IMR-90 (cell line): Measurements from ENCODE around the gene NACC2. TPM values are rescaled to one million over a fixed set of nuclear protein-coding genes. Genes with fewer than 3 reads are reported as not detected.

Experiments
- ATAC-seq: fragments of 200-7000 bp; cut with Tn5 transposase; 2 replicates; pipeline ENCODE4 v1.9.1; 2020; ENCODE audit warnings: low read depth, mild to moderate bottlenecking, moderate library complexity
- BruUV-seq: library from RNA; stranded (reverse); fragments of 400-500 nt; replicated peaks from 2 replicates; lab custom pipeline; 2021; lab: Mats Ljungman, UMichigan
- CTCF ChIA-PET: fragments of 300-600 bp; formaldehyde crosslinking; extraction: SDS; loops from one replicate; lab custom pipeline; 2021; ENCODE audit warnings: antibody characterized with exemption; lab: Yijun Ruan, JAX
- POLR2A ChIA-PET: fragments of 300-600 bp; sonication (Branson Sonifier 250); formaldehyde crosslinking; loops from one replicate; lab custom pipeline; 2022; ENCODE audit warnings: antibody characterized with exemption; ENCODE audit not compliant: unreplicated experiment; lab: Charles Lee
- DNase-seq: peaks from one replicate; pipeline ENCODE4 v3.0.0; 2013
- H2AFZ ChIP-seq: replicated peaks from 2 replicates; pipeline ENCODE3; 2013; ENCODE audit warnings: low read length, mild to moderate bottlenecking; ENCODE audit not compliant: poor library complexity
- H2AK5ac ChIP-seq: 2 replicates; pipeline ENCODE4 v1.6.1; 2013; ENCODE audit warnings: low read depth, low read length, inconsistent platforms
- H2AK9ac ChIP-seq: replicated peaks from 2 replicates; pipeline ENCODE3; 2013; ENCODE audit warnings: mild to moderate bottlenecking, low read depth, low read length, moderate library complexity; ENCODE audit not compliant: poor library complexity
- H2BK120ac ChIP-seq: 2 replicates; pipeline ENCODE4 v1.6.1; 2013; ENCODE audit warnings: low read depth, low read length, inconsistent platforms
- H2BK15ac ChIP-seq: 3 replicates; pipeline ENCODE4 v1.6.1; 2013; ENCODE audit warnings: low read depth, low read length, inconsistent platforms
- H2BK20ac ChIP-seq: 2 replicates; pipeline ENCODE4 v1.6.1; 2013; ENCODE audit warnings: low read depth, mild to moderate bottlenecking, inconsistent platforms, low read length, moderate library complexity
- H2BK5ac ChIP-seq: 2 replicates; pipeline ENCODE4 v1.6.1; 2013; ENCODE audit warnings: mild to moderate bottlenecking, low read depth, low read length, inconsistent platforms; ENCODE audit not compliant: poor library complexity, severe bottlenecking
- H3K14ac ChIP-seq: replicated peaks from 2 replicates; pipeline ENCODE4 v1.6.1; 2013; ENCODE audit warnings: low read depth, low read length, inconsistent platforms
- H3K18ac ChIP-seq: 2 replicates; pipeline ENCODE4 v1.6.1; 2013; ENCODE audit warnings: low read depth, low read length, control low read depth
- H3K23ac ChIP-seq: 2 replicates; pipeline ENCODE4 v1.6.1; 2013; ENCODE audit warnings: low read depth, low read length, inconsistent platforms
- H3K27ac ChIP-seq: 2 replicates; pipeline ENCODE4 v1.5.1; 2013; ENCODE audit warnings: mild to moderate bottlenecking, control low read depth, low read length; ENCODE audit not compliant: insufficient read depth
- H3K27me3 ChIP-seq: 2 replicates; pipeline ENCODE4 v1.6.1; 2013; ENCODE audit warnings: low read length; ENCODE audit not compliant: control insufficient read depth, insufficient read depth
- H3K36me3 ChIP-seq: 2 replicates; pipeline ENCODE4 v1.6.1; 2013; ENCODE audit warnings: low read length, mixed read lengths; ENCODE audit not compliant: control insufficient read depth, insufficient read depth
- H3K4ac ChIP-seq: 2 replicates; pipeline ENCODE4 v1.6.1; 2013; ENCODE audit warnings: low read depth, low read length, inconsistent platforms
- H3K4me1 ChIP-seq: 2 replicates; pipeline ENCODE4 v1.6.1; 2013; ENCODE audit warnings: low read length, mixed read lengths; ENCODE audit not compliant: control insufficient read depth, insufficient read depth
- H3K4me2 ChIP-seq: 2 replicates; pipeline ENCODE4 v1.6.1; 2013; ENCODE audit warnings: low read depth, mild to moderate bottlenecking, control low read depth, low read length, moderate library complexity
- H3K4me3 ChIP-seq: 2 replicates; pipeline ENCODE4 v1.5.1; 2013; ENCODE audit warnings: low read depth, mild to moderate bottlenecking, control low read depth, low read length, moderate library complexity; ENCODE audit not compliant: insufficient read depth
- H3K56ac ChIP-seq: 2 replicates; pipeline ENCODE4 v1.6.1; 2013; ENCODE audit warnings: low read length, inconsistent platforms; ENCODE audit not compliant: insufficient read depth; ENCODE audit errors: extremely low read depth
- H3K79me1 ChIP-seq, 2 experiments: 2 replicates each; pipeline ENCODE4 v1.6.1; 2013; ENCODE audit warnings: low read length in 2 of 2, inconsistent platforms in 1 of 2, low read depth in 1 of 2
- H3K9ac ChIP-seq: 2 replicates; pipeline ENCODE4 v1.6.1; 2013; ENCODE audit warnings: low read depth, low read length, control low read depth
- H3K9me1 ChIP-seq: 2 replicates; pipeline ENCODE4 v1.6.1; 2013; ENCODE audit warnings: low read length, inconsistent platforms; ENCODE audit not compliant: insufficient read depth
- H3K9me3 ChIP-seq: 2 replicates; pipeline ENCODE4 v1.6.1; 2013; ENCODE audit warnings: low read length; ENCODE audit not compliant: control insufficient read depth, insufficient read depth
- H4K20me1 ChIP-seq: 2 replicates; pipeline ENCODE4 v1.6.1; 2013; ENCODE audit warnings: low read length, inconsistent platforms; ENCODE audit not compliant: insufficient read depth
- H4K5ac ChIP-seq: 2 replicates; pipeline ENCODE4 v1.6.1; 2013; ENCODE audit warnings: mild to moderate bottlenecking, low read depth, low read length, control low read depth
- H4K8ac ChIP-seq, 2 experiments: 2 replicates each; pipeline ENCODE4 v1.6.1; 2013; ENCODE audit warnings: low read depth in 2 of 2, low read length in 2 of 2, control low read depth in 1 of 2, inconsistent platforms in 1 of 2
- H4K91ac ChIP-seq: 2 replicates; pipeline ENCODE4 v1.6.1; 2013; ENCODE audit warnings: low read depth, low read length, inconsistent platforms; ENCODE audit not compliant: insufficient read depth
- BHLHE40 ChIP-seq: fragments of 150-350 bp; IDR thresholded peaks from 2 replicates; pipeline ENCODE4 v1.6.1; 2016; ENCODE audit warnings: mild to moderate bottlenecking, low read depth, low read length
- CEBPB ChIP-seq: IDR thresholded peaks from 2 replicates; pipeline ENCODE4 v1.6.1; 2012; ENCODE audit warnings: low read depth, low read length, improper control_type of control experiment
- CHD1 ChIP-seq: IDR thresholded peaks from 2 replicates; pipeline ENCODE4 v1.6.1; 2012; ENCODE audit warnings: low read depth, low read length, improper control_type of control experiment
- ELK1 ChIP-seq: fragments of 150-350 bp; IDR thresholded peaks from 2 replicates; pipeline ENCODE4 v1.6.1; 2016; ENCODE audit warnings: low read depth, mild to moderate bottlenecking, low read length, moderate library complexity, borderline replicate concordance
- FOS ChIP-seq: fragments of 150-350 bp; IDR thresholded peaks from 2 replicates; pipeline ENCODE4 v1.6.1; 2016; ENCODE audit warnings: low read depth, low read length
- MAFK ChIP-seq: IDR thresholded peaks from 2 replicates; pipeline ENCODE4 v1.6.1; 2012; ENCODE audit warnings: low read depth, low read length, improper control_type of control experiment
- MAZ ChIP-seq: IDR thresholded peaks from 2 replicates; pipeline ENCODE4 v1.6.1; 2012; ENCODE audit warnings: low read depth, mild to moderate bottlenecking, low read length, improper control_type of control experiment, moderate library complexity, borderline replicate concordance
- MXI1 ChIP-seq: IDR thresholded peaks from 2 replicates; pipeline ENCODE4 v1.6.1; 2012; ENCODE audit warnings: low read depth, mild to moderate bottlenecking, low read length, moderate library complexity, borderline replicate concordance
- NFE2L2 ChIP-seq: fragments of 150-350 bp; IDR thresholded peaks from 2 replicates; pipeline ENCODE4 v1.6.1; 2016; ENCODE audit warnings: low read depth, mild to moderate bottlenecking, low read length
- POLR2A ChIP-seq: IDR thresholded peaks from 2 replicates; pipeline ENCODE4 v1.6.1; 2012; ENCODE audit warnings: mild to moderate bottlenecking, low read depth, low read length
- RAD21 ChIP-seq: IDR thresholded peaks from 2 replicates; pipeline ENCODE4 v1.6.1; 2012; ENCODE audit warnings: low read length, improper control_type of control experiment
- RCOR1 ChIP-seq: IDR thresholded peaks from 2 replicates; pipeline ENCODE4 v1.6.1; 2012; ENCODE audit warnings: mild to moderate bottlenecking, low read length, improper control_type of control experiment; ENCODE audit not compliant: insufficient replicate concordance
- RFX5 ChIP-seq: IDR thresholded peaks from 2 replicates; pipeline ENCODE4 v1.8.0; 2012; ENCODE audit warnings: low read depth, mild to moderate bottlenecking, low read length, moderate library complexity
- SMC3 ChIP-seq: fragments of 150-350 bp; IDR thresholded peaks from 2 replicates; pipeline ENCODE4 v1.6.1; 2016; ENCODE audit warnings: low read depth, mild to moderate bottlenecking, antibody characterized with exemption, low read length, moderate library complexity
- USF2 ChIP-seq: fragments of 150-350 bp; IDR thresholded peaks from 2 replicates; pipeline ENCODE4 v1.6.1; 2017; ENCODE audit warnings: mild to moderate bottlenecking, antibody characterized with exemption, low read length, low read depth
- WGBS, 2 experiments: methylation state at CpG; one replicate each; pipeline versions ENCODE4 v1.1.5 to v1.1.7; 2013; ENCODE audit warnings: missing lambda C conversion rate in 2 of 2; ENCODE audit not compliant: insufficient read length in 1 of 2; ENCODE audit errors: extremely low coverage in 2 of 2; 5-methylcytosine and 5-hydroxymethylcytosine counted together
- dilution Hi-C: fragments of 300-500 bp; cut with HindIII; formaldehyde crosslinking; loops from one replicate; pipeline ENCODE4 v1.14.3; 2018; ENCODE audit warnings: low sequenced_read_pairs; ENCODE audit not compliant: unreplicated experiment
- in situ Hi-C: fragments of 300-500 bp; cut with MboI; formaldehyde crosslinking; loops from 3 replicates; pipeline ENCODE4 v1.14.3; 2019; ENCODE audit warnings: low sequenced_read_pairs, inconsistent platforms, mixed read lengths
- intact Hi-C: fragments of 100-400 bp; cut with micrococcal nuclease; formaldehyde crosslinking; loops from 2 replicates; pipeline ENCODE4 v1.10.0; 2022
- polyA plus RNA-seq, 3 experiments: library from polyadenylated mRNA; depleted of rRNA; stranded (reverse); fragments of >200 nt; gene quantifications; 2 replicates each; pipeline ENCODE4 v1.2.3, GENCODE V29; 2012; ENCODE audit warnings: low replicate concordance in 1 of 3
- total RNA-seq: library from RNA; depleted of rRNA; stranded (reverse); fragments of >200 nt; gene quantifications from 2 replicates; pipeline ENCODE4 v1.2.3, GENCODE V29; 2012
- TF ChIP-seq, protein P1 (sequence below): conservative IDR thresholded peaks from 2 replicates; pipeline ENCODE4 v1.5.1; 2012; ENCODE audit warnings: mild to moderate bottlenecking, low read depth, low read length, improper control_type of control experiment

NACC2 gene
- total and polyA plus RNA-seq, 2 of the 4 experiments (the other 2 are of a cell fraction): 7.9 to 19.0 TPM

GRCh38 chr9:136004219-136004618, 90.9 kb downstream of the NACC2 start:
- Histone ChIP-seq H4K91ac (no peak overlapping the region), H2AFZ (no peak overlapping the region), H3K9me1 (0 out of 2 replicates have a peak, but pooled peaks cover 3% of the 10 kb centered on the region), H3K9ac (no peak overlapping the region), H3K18ac (no peak overlapping the region), H4K20me1 (peaks cover 7% of the 10 kb centered on the region; the same call in 1 of the 2 replicates), H3K4me3 (no peak overlapping the region), H2AK9ac (no peak overlapping the region), H3K4ac (no peak overlapping the region), H3K14ac (no peak overlapping the region), H3K79me1 (peaks cover 4 to 14% of the 10 kb centered on the region in 2 experiments; a peak in 3 of 4 replicates), H2BK120ac (no peak overlapping the region), H3K27ac (no peak overlapping the region), H3K4me1 (peaks cover 22% of the 10 kb centered on the region), H4K8ac (no peak overlapping the region), H3K56ac (no peak overlapping the region), H2BK20ac (no peak overlapping the region), H4K5ac (no peak overlapping the region), H3K36me3 (peaks cover 3% of the 10 kb centered on the region), H3K27me3 (no peaks in the 10 kb centered on the region), H3K9me3 (no peaks in the 10 kb centered on the region), H2BK5ac (no peak overlapping the region), H2AK5ac (no peak overlapping the region; the same call in 1 of the 2 replicates), H3K4me2 (no peak overlapping the region), H2BK15ac (no peak overlapping the region), H3K23ac (no peak overlapping the region)
- ATAC-seq (no peak), DNase-seq (no peak)
- dilution Hi-C loops (no loop called here), intact Hi-C loops (no loop called here), in situ Hi-C loops (no loop called here)
- 100% methylated on average over 2 of the region's 9 CpGs; no CpG with 5 or more reads in 1 of the 2 experiments for WGBS, 2 experiments
- BruUV-seq: no TSS peak
- POLR2A ChIA-PET: no interaction called here
- TF ChIP-seq CHD1: no peak
- TF ChIP-seq USF2: no peak
- TF ChIP-seq RCOR1: no peak
- no peak for TF ChIP-seq MXI1
- TF ChIP-seq CEBPB: no peak
- TF ChIP-seq RAD21: no peak
- no peak for TF ChIP-seq FOS
- TF ChIP-seq MAFK: no peak
- TF ChIP-seq BHLHE40: no peak
- TF ChIP-seq, protein P1, sequence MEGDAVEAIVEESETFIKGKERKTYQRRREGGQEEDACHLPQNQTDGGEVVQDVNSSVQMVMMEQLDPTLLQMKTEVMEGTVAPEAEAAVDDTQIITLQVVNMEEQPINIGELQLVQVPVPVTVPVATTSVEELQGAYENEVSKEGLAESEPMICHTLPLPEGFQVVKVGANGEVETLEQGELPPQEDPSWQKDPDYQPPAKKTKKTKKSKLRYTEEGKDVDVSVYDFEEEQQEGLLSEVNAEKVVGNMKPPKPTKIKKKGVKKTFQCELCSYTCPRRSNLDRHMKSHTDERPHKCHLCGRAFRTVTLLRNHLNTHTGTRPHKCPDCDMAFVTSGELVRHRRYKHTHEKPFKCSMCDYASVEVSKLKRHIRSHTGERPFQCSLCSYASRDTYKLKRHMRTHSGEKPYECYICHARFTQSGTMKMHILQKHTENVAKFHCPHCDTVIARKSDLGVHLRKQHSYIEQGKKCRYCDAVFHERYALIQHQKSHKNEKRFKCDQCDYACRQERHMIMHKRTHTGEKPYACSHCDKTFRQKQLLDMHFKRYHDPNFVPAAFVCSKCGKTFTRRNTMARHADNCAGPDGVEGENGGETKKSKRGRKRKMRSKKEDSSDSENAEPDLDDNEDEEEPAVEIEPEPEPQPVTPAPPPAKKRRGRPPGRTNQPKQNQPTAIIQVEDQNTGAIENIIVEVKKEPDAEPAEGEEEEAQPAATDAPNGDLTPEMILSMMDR: no peak
- no peak for TF ChIP-seq ELK1
- TF ChIP-seq POLR2A: no peak
- no peak for TF ChIP-seq MAZ
- no peak for TF ChIP-seq NFE2L2
- TF ChIP-seq SMC3: no peak
- TF ChIP-seq RFX5: no peak
- CTCF ChIA-PET: no interaction called here
